Neural progenitor cell (in vitro differentiated cells): ENCODE results near the gene KCNH2. TPM values are rescaled to one million over a fixed set of nuclear protein-coding genes. Genes with fewer than 3 reads are reported as not detected.

Experiments
- DNase-seq: peaks from one replicate; pipeline ENCODE4 v3.0.0-alpha.2; 2016; ENCODE audit warnings: low spot score
- H2AFZ ChIP-seq: fragments of 200-600 bp; sonication (generic); replicated peaks from 2 replicates; pipeline ENCODE4 v1.6.1; 2016; ENCODE audit warnings: antibody characterized with exemption
- H3F3A ChIP-seq: fragments of 200-600 bp; sonication (generic); 2 replicates; pipeline ENCODE4 v1.6.1; 2016; ENCODE audit warnings: antibody characterized with exemption, low read depth
- H3K27ac ChIP-seq: fragments of 200-600 bp; sonication (generic); 2 replicates; pipeline ENCODE4 v1.5.1; 2016; ENCODE audit warnings: mild to moderate bottlenecking
- H3K27me3 ChIP-seq: fragments of 200-600 bp; sonication (generic); 2 replicates; pipeline ENCODE4 v1.6.1; 2016; ENCODE audit warnings: mild to moderate bottlenecking, moderate library complexity
- H3K36me3 ChIP-seq: fragments of 200-600 bp; sonication (generic); 2 replicates; pipeline ENCODE4 v1.5.1; 2016
- H3K4me1 ChIP-seq: fragments of 200-600 bp; sonication (generic); 2 replicates; pipeline ENCODE4 v1.6.1; 2016; ENCODE audit warnings: mixed run types
- H3K4me2 ChIP-seq: fragments of 200-600 bp; sonication (generic); 2 replicates; pipeline ENCODE4 v1.6.1; 2016
- H3K4me3 ChIP-seq: fragments of 200-600 bp; sonication (generic); 2 replicates; pipeline ENCODE4 v1.5.1; 2016
- H3K79me2 ChIP-seq: fragments of 200-600 bp; sonication (generic); 2 replicates; pipeline ENCODE4 v1.6.1; 2016; ENCODE audit warnings: low read depth
- H3K9ac ChIP-seq: fragments of 200-600 bp; sonication (generic); 2 replicates; pipeline ENCODE4 v1.6.1; 2016
- H3K9me3 ChIP-seq: fragments of 200-600 bp; sonication (generic); 2 replicates; pipeline ENCODE4 v1.5.1; 2016; ENCODE audit warnings: low read depth
- H4K20me1 ChIP-seq: fragments of 200-600 bp; sonication (generic); 2 replicates; pipeline ENCODE4 v1.6.1; 2016; ENCODE audit warnings: low read depth
- H3K27ac Mint-ChIP-seq: 3 replicates; pipeline ENCODE4 v1.8.0; 2021; ENCODE audit warnings: mixed read lengths
- H3K27me3 Mint-ChIP-seq: 2 replicates; pipeline ENCODE4 v1.8.0; 2022; ENCODE audit warnings: low read depth, mild to moderate bottlenecking, inconsistent platforms, moderate library complexity, mixed read lengths; ENCODE audit not compliant: insufficient read depth
- H3K36me3 Mint-ChIP-seq: 3 replicates; pipeline ENCODE4 v1.8.0; 2021; ENCODE audit warnings: mixed read lengths
- H3K4me1 Mint-ChIP-seq: 3 replicates; pipeline ENCODE4 v1.8.0; 2021; ENCODE audit warnings: mixed read lengths
- H3K4me3 Mint-ChIP-seq: 3 replicates; pipeline ENCODE4 v1.8.0; 2021; ENCODE audit warnings: mild to moderate bottlenecking, moderate library complexity, mixed read lengths
- H3K9me3 Mint-ChIP-seq: 3 replicates; pipeline ENCODE4 v1.8.0; 2020; ENCODE audit warnings: mixed read lengths
- CTCF ChIP-seq: fragments of 200-600 bp; sonication (generic); IDR thresholded peaks from 2 replicates; pipeline ENCODE4 v1.5.1; 2017; ENCODE audit warnings: antibody characterized with exemption, mild to moderate bottlenecking
- EZH2 ChIP-seq: fragments of 200-600 bp; sonication (generic); IDR thresholded peaks from 2 replicates; pipeline ENCODE4 v1.6.1; 2017; ENCODE audit warnings: antibody characterized with exemption, mild to moderate bottlenecking, moderate library complexity
- EZH2phosphoT487 ChIP-seq: fragments of 200-600 bp; sonication (generic); IDR thresholded peaks from 2 replicates; pipeline ENCODE4 v1.6.1; 2017; ENCODE audit warnings: antibody characterized with exemption
- total RNA-seq: library from RNA; depleted of rRNA; stranded (reverse); fragments of >200 nt; gene quantifications from 2 replicates; pipeline ENCODE4 v1.2.3, GENCODE V29; 2015; ENCODE audit warnings: low replicate concordance

Gene KCNH2
- total RNA-seq, 1 donor from 2014 or later: 2.6 TPM

GRCh38 chr7:150956395-150957132 lies 21.6 kb downstream of the KCNH2 start:
- Mint-ChIP-seq H3K27me3 (peaks cover 14% of the 10 kb centered on the region), H3K4me3 (no peak overlapping the region), H3K9me3 (no peaks in the 10 kb centered on the region), H3K4me1 (peaks cover 11% of the 10 kb centered on the region), H3K36me3 (peaks cover 4% of the 10 kb centered on the region), H3K27ac (no peak overlapping the region)
- no peaks in the 10 kb centered on the region for H3K27me3 ChIP-seq
- no peaks in the 10 kb centered on the region for H3F3A ChIP-seq
- no peak overlapping the region for H3K4me3 ChIP-seq
- no peaks in the 10 kb centered on the region for H3K79me2 ChIP-seq
- TF ChIP-seq EZH2phosphoT487: no peak
- TF ChIP-seq EZH2: no peak
- no peak for TF ChIP-seq CTCF
- H4K20me1 ChIP-seq: peaks cover 3% of the 10 kb centered on the region
- H3K4me1 ChIP-seq: peaks cover 9% of the 10 kb centered on the region
- no peak overlapping the region for H3K27ac ChIP-seq
- H3K36me3 ChIP-seq: no peaks in the 10 kb centered on the region
- H3K9me3 ChIP-seq: no peaks in the 10 kb centered on the region
- no peak overlapping the region for H2AFZ ChIP-seq
- H3K4me2 ChIP-seq: no peak overlapping the region
- no peak for DNase-seq
- H3K9ac ChIP-seq: no peak overlapping the region

- Histone ChIP-seq H3K27me3 (no peaks in the 10 kb centered on the region), H3K4me3 (no peak overlapping the region), H2AFZ (no peak overlapping the region), H3K27ac (no peak overlapping the region), H3K4me1 (peaks cover 9% of the 10 kb centered on the region), H3K4me2 (peak overlapping the region; percentile 40), H3K9ac (no peak overlapping the region), H4K20me1 (peaks cover 3% of the 10 kb centered on the region), H3K79me2 (no peaks in the 10 kb centered on the region), H3K9me3 (no peaks in the 10 kb centered on the region), H3K36me3 (no peaks in the 10 kb centered on the region), H3F3A (no peaks in the 10 kb centered on the region)
- peaks cover 4% of the 10 kb centered on the region for H3K36me3 Mint-ChIP-seq
- TF ChIP-seq CTCF (no peak), EZH2phosphoT487 (no peak), EZH2 (no peak)
- H3K4me1 Mint-ChIP-seq: peaks cover 11% of the 10 kb centered on the region
- no peak overlapping the region for H3K4me3 Mint-ChIP-seq
- DNase-seq: peak; percentile 81
- H3K9me3 Mint-ChIP-seq: no peaks in the 10 kb centered on the region
- no peak overlapping the region for H3K27ac Mint-ChIP-seq
- H3K27me3 Mint-ChIP-seq: peaks cover 14% of the 10 kb centered on the region
Measured at GRCh38 chr7:150955519-150956394, 22.4 kb downstream of the KCNH2 start.

GRCh38 chr7:150954986-150955518 lies 23.1 kb downstream of the KCNH2 start:
- no peak overlapping the region for H3K9ac ChIP-seq
- no peak overlapping the region for H3K27ac ChIP-seq
- H3K79me2 ChIP-seq: no peaks in the 10 kb centered on the region
- Mint-ChIP-seq H3K4me1 (peaks cover 12% of the 10 kb centered on the region), H3K36me3 (peaks cover 4% of the 10 kb centered on the region), H3K9me3 (no peaks in the 10 kb centered on the region), H3K27me3 (peaks cover 14% of the 10 kb centered on the region), H3K27ac (no peak overlapping the region), H3K4me3 (no peak overlapping the region)
- H3K9me3 ChIP-seq: no peaks in the 10 kb centered on the region
- H3K27me3 ChIP-seq: no peaks in the 10 kb centered on the region
- peak overlapping the region; percentile 40 for H3K4me2 ChIP-seq
- no peak overlapping the region for H3K4me3 ChIP-seq
- no peak for DNase-seq
- no peak overlapping the region for H2AFZ ChIP-seq
- peaks cover 9% of the 10 kb centered on the region for H3K4me1 ChIP-seq
- H4K20me1 ChIP-seq: peaks cover 3% of the 10 kb centered on the region
- TF ChIP-seq EZH2phosphoT487 (no peak), EZH2 (no peak), CTCF (no peak)
- H3F3A ChIP-seq: no peaks in the 10 kb centered on the region
- H3K36me3 ChIP-seq: no peaks in the 10 kb centered on the region
